CD1c-positive myeloid dendritic cell (primary cell): ENCODE results near the gene NEDD1.

Experiments used
- DNase-seq: peaks from one replicate; pipeline ENCODE4 v3.0.0-alpha.2; 2016; ENCODE audit errors: extremely low spot score

Gene NEDD1, protein sequence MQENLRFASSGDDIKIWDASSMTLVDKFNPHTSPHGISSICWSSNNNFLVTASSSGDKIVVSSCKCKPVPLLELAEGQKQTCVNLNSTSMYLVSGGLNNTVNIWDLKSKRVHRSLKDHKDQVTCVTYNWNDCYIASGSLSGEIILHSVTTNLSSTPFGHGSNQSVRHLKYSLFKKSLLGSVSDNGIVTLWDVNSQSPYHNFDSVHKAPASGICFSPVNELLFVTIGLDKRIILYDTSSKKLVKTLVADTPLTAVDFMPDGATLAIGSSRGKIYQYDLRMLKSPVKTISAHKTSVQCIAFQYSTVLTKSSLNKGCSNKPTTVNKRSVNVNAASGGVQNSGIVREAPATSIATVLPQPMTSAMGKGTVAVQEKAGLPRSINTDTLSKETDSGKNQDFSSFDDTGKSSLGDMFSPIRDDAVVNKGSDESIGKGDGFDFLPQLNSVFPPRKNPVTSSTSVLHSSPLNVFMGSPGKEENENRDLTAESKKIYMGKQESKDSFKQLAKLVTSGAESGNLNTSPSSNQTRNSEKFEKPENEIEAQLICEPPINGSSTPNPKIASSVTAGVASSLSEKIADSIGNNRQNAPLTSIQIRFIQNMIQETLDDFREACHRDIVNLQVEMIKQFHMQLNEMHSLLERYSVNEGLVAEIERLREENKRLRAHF

GRCh38 chr12:96906849-96907670 is at the start of gene NEDD1:
TSS of gene NEDD1 (plus strand) at chr12:96907257. CDS start at chr12:96909760, 2,503 bp downstream.
- DNase-seq = peak; percentile 92

GRCh38 chr12:96858162-96858561 is 48.9 kb upstream of the NEDD1 start:
- DNase-seq = no peak

GRCh38 chr12:96861656-96862055 is 45.4 kb upstream of the NEDD1 start:
- no peak for DNase-seq

DNA sequence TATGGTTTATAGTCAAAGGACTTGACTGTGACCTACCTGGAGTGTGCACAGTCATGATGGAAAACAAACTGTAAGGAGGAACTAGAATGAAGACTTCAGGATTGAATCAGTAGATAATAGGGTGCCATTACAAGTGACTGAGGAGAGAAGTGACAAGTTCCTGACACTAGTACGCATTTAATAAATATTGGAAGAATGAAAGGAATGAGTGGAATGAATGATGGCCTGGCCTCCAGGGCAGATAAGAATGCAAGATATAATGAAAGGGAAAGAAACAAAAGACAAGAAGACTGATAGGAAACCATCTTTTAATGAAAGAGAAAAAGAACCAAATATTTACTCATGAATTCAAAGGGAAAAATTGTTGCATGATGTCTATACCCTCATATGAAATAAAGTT is 44.7 kb upstream of the NEDD1 start:
- DNase-seq = no peak

DNA sequence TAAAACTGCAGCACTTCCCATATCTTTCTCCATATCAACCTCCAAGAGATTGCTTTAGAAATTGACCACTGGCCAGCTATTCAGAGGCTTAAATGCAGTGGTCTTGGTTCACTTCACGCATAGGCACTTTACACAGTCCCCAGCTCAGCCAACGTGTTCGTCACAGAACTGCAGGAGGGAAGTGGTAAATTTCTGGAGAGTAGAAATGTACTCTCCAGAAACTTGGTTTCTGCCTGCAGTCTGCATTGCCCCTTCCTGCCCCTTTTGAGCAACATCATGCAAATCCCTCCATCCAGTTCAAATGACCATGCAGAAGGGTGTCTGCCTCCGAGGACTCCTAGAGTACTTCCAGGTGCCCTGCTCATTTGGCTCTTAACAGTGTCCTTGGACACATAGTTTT is 42.7 kb upstream of the NEDD1 start:
- no peak for DNase-seq

DNA sequence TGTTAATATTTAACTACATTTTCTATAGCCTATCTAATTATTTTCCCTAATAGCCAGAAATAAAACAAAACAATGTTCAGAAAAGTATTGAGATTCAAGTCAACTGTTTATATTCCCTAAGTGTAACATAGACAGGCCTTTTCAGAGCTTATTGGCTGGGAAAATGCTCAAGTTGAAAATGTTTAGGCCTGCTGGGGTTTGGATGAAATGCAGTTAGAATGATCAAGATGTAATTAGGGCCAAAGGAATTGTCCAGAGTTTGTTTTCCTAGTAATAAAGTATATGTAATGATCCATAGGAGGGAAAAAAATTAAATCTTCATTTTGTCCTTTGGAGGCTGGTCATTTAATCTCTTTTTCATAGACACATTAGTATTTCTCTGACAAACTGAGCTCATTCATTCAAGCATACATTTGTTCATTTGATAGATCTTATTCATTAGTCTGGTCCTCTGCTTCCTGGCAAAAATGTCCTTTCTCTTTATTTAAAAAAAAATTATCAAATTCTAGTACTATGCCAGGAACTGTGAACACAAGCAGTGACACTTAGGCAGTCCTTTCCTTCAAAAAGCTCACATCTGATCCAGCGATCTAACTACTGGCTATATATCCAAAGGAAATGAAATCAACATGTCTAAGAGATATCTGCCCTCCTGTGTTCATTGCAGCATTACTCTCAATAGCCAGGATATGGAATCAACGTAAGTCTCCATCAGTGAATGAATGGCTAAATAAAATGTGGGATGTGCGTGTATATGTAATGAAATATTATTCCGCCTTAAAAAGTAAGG is 40.1 kb upstream of the NEDD1 start:
- DNase-seq = no peak

- DNase-seq = no peak
These were observed 36.1 kb upstream of the NEDD1 start for GRCh38 chr12:96870946-96871345.

- DNase-seq = no peak
These were observed 34.1 kb upstream of the NEDD1 start for GRCh38 chr12:96872961-96873360.

- no peak for DNase-seq
These were observed 32.8 kb upstream of the NEDD1 start for GRCh38 chr12:96874211-96874610.

GRCh38 chr12:96876966-96877365 is 30.1 kb upstream of the NEDD1 start:
- no peak for DNase-seq

GRCh38 chr12:96878704-96879103 is 28.4 kb upstream of the NEDD1 start:
- no peak for DNase-seq

DNA sequence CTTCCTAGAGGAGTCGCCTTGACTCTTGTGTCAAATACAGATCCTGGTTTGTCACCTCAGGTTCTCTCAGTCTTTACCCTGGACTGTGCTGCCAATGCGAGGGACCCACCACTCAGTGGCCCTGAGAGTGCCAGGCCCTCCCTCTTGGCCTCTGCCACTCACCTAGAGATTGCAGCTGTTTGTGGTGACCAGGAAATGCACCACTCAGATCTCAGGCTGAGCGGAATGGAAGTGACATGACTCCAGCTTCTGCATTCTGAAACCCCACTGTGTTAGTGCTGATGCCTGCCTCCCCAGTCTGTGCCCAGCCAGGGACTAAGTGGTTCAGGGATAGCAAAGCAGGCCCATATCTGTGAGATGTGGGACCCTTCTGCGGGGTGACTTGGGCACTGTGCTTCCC is 27.8 kb upstream of the NEDD1 start:
- no peak for DNase-seq

- no peak for DNase-seq
These were observed 26.8 kb upstream of the NEDD1 start for GRCh38 chr12:96880220-96880619.

GRCh38 chr12:96881608-96882007 is 25.4 kb upstream of the NEDD1 start:
- no peak for DNase-seq

GRCh38 chr12:96882862-96883261 is 24.2 kb upstream of the NEDD1 start:
- no peak for DNase-seq

GRCh38 chr12:96883571-96883970 is 23.5 kb upstream of the NEDD1 start:
- DNase-seq = no peak

DNA sequence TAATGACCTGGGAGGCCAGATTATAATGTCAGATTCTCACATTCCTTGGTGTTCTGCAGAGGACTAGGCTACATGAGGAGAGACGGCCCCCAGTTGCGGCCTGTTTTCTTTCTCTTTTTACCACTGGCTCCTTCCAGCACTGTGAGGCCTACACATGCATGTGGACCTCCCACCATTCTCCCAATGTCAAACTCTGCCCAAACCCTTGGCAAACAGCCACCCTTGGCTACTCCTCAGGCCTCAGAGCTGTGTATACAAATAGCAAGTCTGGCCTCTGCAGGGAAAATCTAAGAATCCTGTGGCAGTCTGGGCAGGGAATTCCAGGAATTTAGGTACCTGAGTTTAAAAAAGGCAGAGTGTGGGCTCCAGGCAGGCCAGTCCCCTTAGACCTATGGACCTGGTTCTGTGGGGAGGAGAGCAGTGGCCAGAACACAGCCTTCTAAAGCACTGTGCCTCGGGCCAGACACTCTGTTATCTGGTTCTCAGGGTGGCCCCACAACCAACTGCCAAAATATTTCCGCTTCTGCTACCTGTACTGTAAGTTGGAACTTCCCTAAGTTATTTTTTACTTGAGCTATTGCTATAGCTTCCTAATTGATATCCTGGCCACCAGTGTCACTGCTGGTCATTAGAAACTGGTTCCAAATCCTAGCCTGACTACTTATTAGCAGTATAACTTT is 19.9 kb upstream of the NEDD1 start:
- no peak for DNase-seq

- no peak for DNase-seq
These were observed 17.7 kb upstream of the NEDD1 start for GRCh38 chr12:96889273-96889933.

GRCh38 chr12:96890331-96890730 is 16.7 kb upstream of the NEDD1 start:
- DNase-seq = no peak

GRCh38 chr12:96892104-96892503 is 15.0 kb upstream of the NEDD1 start:
- no peak for DNase-seq

DNA sequence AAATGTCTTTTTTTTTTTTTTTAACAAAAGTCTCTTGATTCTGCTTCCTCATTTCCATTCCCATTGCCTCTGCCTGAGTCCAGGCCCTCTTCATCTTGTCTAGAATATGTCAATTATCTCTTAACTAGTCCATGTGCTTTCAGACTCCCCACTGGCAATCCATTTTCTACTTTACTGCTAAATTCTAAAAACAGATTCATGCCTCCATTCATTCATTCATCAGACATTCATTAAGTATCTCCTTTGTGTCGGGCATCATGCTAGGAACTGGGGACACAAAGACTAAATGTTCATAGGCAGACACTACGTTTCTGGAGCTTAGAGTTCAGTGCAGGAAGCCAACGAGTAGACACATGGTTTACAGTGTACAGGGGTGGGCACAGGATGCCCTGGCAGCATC is 9.6 kb upstream of the NEDD1 start:
- DNase-seq = no peak
